Immature natural killer cell (primary cell): ENCODE data around the gene PHOX2A. TPM values are rescaled to one million over a fixed set of nuclear protein-coding genes. Genes with fewer than 3 reads are reported as not detected.

Experiments
- DNase-seq, 3 donors: peaks; one replicate each; pipeline ENCODE4 v3.0.0; 2022; ENCODE audit warnings: mixed read lengths in 1 of 3
- H3K27ac Mint-ChIP-seq, 6 donors: one replicate each; pipeline ENCODE4 v1.8.0; 2020; ENCODE audit warnings: mixed read lengths in 6 of 6, mild to moderate bottlenecking in 5 of 6, inconsistent platforms in 4 of 6, moderate library complexity in 3 of 6
- H3K27me3 Mint-ChIP-seq, 3 donors: one replicate each; pipeline ENCODE4 v1.8.0; 2020 to 2021; ENCODE audit warnings: low read depth in 3 of 3, mild to moderate bottlenecking in 3 of 3, mixed read lengths in 3 of 3, moderate library complexity in 3 of 3, inconsistent platforms in 1 of 3
- H3K36me3 Mint-ChIP-seq, 3 donors: one replicate each; pipeline ENCODE4 v1.8.0; 2020; ENCODE audit warnings: mixed read lengths in 3 of 3, inconsistent platforms in 2 of 3, mild to moderate bottlenecking in 2 of 3
- H3K4me1 Mint-ChIP-seq, 2 donors: one replicate each; pipeline ENCODE4 v1.8.0; 2020; ENCODE audit warnings: inconsistent platforms in 2 of 2, mild to moderate bottlenecking in 2 of 2, mixed read lengths in 2 of 2, moderate library complexity in 1 of 2
- H3K4me3 Mint-ChIP-seq, 5 donors: one replicate each; pipeline ENCODE4 v1.8.0; 2020; ENCODE audit warnings: mild to moderate bottlenecking in 5 of 5, mixed read lengths in 5 of 5, inconsistent platforms in 3 of 5, moderate library complexity in 3 of 5
- H3K9me3 Mint-ChIP-seq, 6 donors: one replicate each; pipeline ENCODE4 v1.8.0; 2020; ENCODE audit warnings: mild to moderate bottlenecking in 6 of 6, mixed read lengths in 6 of 6, inconsistent platforms in 4 of 6, moderate library complexity in 3 of 6
- polyA plus RNA-seq, 3 donors: library from polyadenylated mRNA; unstranded; fragments of 300-500 nt; fragmentation: Illumina TruSeq; gene quantifications; one replicate each; pipeline ENCODE4 v1.2.3, GENCODE V29; 2021

PHOX2A gene
- polyA plus RNA-seq, 3 donors from 2014 or later: not detected

GRCh38 chr11:72235351-72236057 is 8.5 kb downstream of the PHOX2A start:
- no peak for DNase-seq
- Mint-ChIP-seq H3K27ac (peak overlapping the region in 1 of 6 donors; percentile 16), H3K4me1 (peaks cover 13 to 14% of the 10 kb centered on the region in 2 donors), H3K27me3 (peaks cover 4% of the 10 kb centered on the region in 3 donors), H3K9me3 (peaks cover 0 to 2% (median 0%) of the 10 kb centered on the region in 6 donors), H3K4me3 (no peak overlapping the region), H3K36me3 (peaks cover 7 to 37% (median 10%) of the 10 kb centered on the region in 3 donors)

DNA sequence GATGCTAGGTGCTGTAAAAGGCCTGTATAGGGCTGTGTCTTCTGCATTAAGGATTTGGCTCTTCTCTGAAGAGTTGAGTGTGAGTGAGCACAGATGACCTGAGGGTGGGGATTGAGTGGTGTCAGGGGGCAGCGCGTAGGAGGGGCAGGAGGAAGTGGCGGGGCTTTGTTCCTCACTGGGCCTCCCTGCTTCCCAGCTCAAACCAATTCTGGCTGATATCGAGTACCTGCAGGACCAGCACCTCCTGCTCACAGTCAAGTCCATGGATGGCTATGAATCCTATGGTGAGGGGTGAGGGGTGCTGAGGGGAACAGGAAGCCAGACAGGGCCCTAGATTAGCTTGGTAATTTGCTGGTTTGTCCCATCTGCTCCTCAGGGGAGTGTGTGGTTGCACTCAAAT is 9.1 kb downstream of the PHOX2A start:
- Mint-ChIP-seq H3K27ac (no peak overlapping the region), H3K27me3 (peaks cover 0 to 4% (median 4%) of the 10 kb centered on the region in 3 donors), H3K4me3 (no peak overlapping the region), H3K36me3 (peaks cover 7 to 34% (median 10%) of the 10 kb centered on the region in 3 donors), H3K9me3 (no peaks in the 10 kb centered on the region), H3K4me1 (peaks cover 9 to 10% of the 10 kb centered on the region in 2 donors)
- DNase-seq: no peak

DNA sequence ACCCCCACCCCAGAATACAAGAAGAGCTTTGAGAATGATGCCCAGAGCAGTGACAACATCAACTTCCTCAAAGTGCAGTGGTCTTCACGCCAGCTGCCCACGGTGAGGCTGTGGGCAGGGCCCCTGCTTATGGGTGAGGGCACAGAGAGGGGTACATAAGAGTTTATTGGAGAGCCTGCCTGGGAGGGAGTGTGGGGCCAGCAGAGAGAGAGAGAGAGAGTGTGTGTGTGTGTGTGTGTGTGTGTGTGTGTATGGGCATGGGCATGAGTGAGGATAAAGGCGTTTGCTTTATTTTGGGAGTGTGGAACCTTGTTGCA is 9.5 kb downstream of the PHOX2A start:
- H3K4me3 Mint-ChIP-seq: no peak overlapping the region
- H3K27ac Mint-ChIP-seq: peak overlapping the region in 1 of 6 donors; percentile 46
- H3K9me3 Mint-ChIP-seq: no peaks in the 10 kb centered on the region
- peaks cover 8 to 9% of the 10 kb centered on the region in 2 donors for H3K4me1 Mint-ChIP-seq
- peaks cover 0 to 4% (median 3%) of the 10 kb centered on the region in 3 donors for H3K27me3 Mint-ChIP-seq
- H3K36me3 Mint-ChIP-seq: peaks cover 7 to 37% (median 10%) of the 10 kb centered on the region in 3 donors
- no peak for DNase-seq

- Mint-ChIP-seq H3K36me3 (peaks cover 11 to 42% (median 15%) of the 10 kb centered on the region in 3 donors), H3K27me3 (peaks cover 0 to 2% (median 0%) of the 10 kb centered on the region in 3 donors), H3K27ac (peak overlapping the region in 4 of 6 donors; percentile 45 to 74 (median 70)), H3K4me1 (peaks cover 2 to 5% of the 10 kb centered on the region in 2 donors), H3K4me3 (no peak overlapping the region), H3K9me3 (no peaks in the 10 kb centered on the region)
- no peak for DNase-seq
Measured at GRCh38 chr11:72233773-72234513, 10.0 kb downstream of the PHOX2A start.

DNA sequence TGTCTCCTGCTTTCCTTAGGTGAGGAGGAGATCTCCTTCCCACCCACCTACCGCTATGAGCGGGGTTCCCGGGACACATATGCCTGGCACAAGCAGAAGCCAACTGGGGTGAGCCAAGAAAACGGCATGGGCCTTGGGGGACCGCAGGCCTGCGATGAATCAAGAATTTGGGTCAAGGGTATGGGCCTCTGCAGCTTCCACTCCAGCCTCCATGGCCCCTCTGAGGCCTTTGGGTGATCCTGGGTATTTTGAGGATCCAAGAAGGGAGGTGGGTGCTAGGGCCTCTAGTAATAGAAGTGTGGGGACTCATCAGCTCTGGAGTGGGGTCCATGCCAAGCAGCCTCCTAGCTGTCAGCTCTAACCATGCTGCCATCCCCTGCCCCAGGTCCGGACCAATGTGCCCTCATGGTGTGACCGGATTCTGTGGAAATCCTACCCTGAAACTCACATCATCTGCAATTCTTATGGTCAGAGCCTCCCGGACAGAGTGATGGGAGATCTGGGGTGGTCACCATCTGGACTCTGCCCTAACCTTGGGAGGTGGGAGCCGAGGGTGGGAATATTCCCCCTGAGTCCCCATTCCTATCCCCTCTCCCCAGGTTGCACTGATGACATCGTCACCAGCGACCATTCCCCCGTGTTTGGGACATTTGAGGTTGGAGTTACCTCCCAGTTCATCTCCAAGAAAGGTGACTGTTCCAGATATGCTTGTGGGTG is 10.8 kb downstream of the PHOX2A start:
- no peaks in the 10 kb centered on the region for H3K9me3 Mint-ChIP-seq
- peak overlapping the region in 2 of 6 donors; percentile 45 to 74 for H3K27ac Mint-ChIP-seq
- no peak overlapping the region for H3K4me3 Mint-ChIP-seq
- DNase-seq: no peak
- peaks cover 11 to 43% (median 15%) of the 10 kb centered on the region in 3 donors for H3K36me3 Mint-ChIP-seq
- peaks cover 0 to 2% of the 10 kb centered on the region in 2 donors for H3K4me1 Mint-ChIP-seq
- peaks cover 0 to 2% (median 0%) of the 10 kb centered on the region in 3 donors for H3K27me3 Mint-ChIP-seq

DNA sequence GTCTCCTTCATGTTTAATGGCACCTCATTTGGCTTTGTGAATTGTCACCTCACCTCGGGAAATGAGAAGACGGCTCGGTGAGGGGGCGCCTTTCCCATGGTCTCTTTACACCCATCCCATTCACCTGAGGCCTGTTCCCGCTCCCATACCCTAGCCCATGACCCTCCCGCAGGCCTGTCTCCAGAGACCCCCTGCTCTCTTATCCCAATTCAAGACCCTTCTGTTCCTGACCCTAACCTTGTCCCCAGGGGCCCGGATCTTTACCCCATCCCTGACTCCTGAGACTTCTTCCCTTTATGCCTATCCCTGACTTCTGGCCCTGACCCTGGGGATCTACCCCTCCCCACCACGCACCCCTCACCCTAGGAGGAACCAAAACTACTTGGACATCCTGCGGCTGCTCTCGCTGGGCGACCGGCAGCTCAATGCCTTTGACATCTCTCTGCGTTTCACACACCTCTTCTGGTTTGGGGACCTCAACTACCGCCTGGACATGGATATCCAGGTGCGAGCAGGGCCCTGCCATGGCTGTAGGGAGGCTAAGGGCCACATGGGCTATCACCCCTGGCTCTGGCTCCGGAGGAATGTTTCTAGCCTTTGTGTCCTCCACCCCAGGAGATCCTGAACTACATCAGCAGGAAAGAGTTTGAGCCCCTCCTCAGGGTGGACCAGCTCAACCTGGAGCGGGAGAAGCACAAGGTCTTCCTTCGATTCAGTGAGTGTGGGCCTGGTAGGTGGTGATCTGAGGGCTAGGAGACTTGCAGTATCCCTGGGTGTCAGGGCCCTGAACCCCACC is 11.5 kb downstream of the PHOX2A start:
- H3K9me3 Mint-ChIP-seq: no peaks in the 10 kb centered on the region
- no peak overlapping the region for H3K4me3 Mint-ChIP-seq
- H3K36me3 Mint-ChIP-seq: peaks cover 11 to 43% (median 15%) of the 10 kb centered on the region in 3 donors

DNA sequence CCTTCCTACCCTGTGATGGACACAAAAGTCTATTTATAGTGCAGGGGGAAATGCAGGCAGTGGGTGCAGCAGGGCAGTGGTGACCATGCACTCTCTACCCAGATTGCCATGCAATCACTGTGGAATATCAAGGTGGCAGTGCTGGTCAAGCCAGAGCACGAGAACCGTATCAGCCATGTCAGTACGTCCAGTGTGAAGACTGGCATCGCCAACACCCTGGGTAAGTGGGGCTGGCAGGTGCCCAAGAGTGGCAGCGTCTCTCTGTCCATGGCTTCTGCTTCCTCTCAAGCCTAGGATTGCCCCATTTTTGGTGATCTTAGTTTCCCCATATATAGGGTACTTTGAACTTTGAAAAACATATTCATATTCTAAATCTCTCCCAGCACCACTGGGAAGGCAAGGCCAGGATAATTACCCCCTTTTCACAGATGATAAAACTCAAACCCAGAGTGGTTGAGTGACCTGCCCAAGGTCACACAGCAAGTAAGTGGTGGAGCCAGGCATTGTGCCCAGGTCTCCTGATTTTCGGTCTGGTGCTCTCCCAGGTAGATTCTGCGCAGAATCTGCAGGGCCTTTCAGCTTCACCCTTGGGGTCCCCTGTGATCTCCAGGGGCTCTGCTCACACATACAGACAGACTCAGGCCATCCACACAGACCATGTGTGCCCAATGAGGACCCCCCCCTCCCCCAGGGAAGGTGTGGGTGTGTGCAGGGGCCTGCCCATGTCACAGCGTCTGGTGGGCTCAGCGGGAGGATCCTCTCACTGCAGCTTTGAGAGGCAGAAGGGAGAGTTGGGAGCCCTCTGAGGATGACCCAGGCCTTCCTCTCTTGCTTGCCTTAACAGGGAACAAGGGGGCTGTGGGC is 12.3 kb downstream of the PHOX2A start:
- no peak overlapping the region for H3K4me3 Mint-ChIP-seq
- no peaks in the 10 kb centered on the region for H3K9me3 Mint-ChIP-seq
- DNase-seq: no peak
- no peak overlapping the region for H3K27ac Mint-ChIP-seq
- peaks cover 5 to 9% of the 10 kb centered on the region in 2 donors for H3K4me1 Mint-ChIP-seq
- H3K36me3 Mint-ChIP-seq: peaks cover 11 to 40% (median 15%) of the 10 kb centered on the region in 3 donors
- peaks cover 0 to 2% (median 2%) of the 10 kb centered on the region in 3 donors for H3K27me3 Mint-ChIP-seq

More for the DNA sequence above, 11.5 kb downstream of the PHOX2A start:
- DNase-seq: no peak
- Mint-ChIP-seq H3K27me3 (peaks cover 0 to 2% (median 2%) of the 10 kb centered on the region in 3 donors), H3K27ac (no peak overlapping the region), H3K4me1 (peaks cover 0 to 4% of the 10 kb centered on the region in 2 donors)

DNA sequence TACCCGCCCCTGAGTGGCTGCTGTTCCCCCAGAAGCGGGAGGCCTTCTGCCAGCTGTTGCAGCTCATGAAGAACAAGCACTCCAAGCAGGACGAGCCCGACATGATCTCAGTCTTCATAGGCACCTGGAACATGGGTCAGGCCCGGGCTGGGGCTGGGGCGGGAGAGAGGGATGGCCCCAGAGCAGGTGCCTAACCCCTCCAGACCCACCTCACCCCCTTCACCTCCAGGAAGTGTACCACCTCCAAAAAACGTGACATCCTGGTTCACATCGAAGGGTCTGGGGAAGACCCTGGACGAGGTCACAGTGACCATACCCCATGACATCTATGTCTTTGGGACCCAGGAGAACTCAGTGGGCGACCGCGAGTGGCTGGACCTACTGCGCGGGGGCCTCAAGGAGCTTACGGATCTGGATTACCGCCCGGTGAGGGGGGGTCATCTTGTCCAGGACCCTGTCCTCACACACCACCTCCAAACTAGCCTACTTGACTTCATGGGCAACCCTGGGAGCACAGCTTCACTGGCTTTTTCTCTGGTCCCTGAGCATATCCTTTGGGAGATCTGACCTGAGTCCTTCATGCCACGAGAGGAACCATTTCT is 13.1 kb downstream of the PHOX2A start:
- no peak for DNase-seq
- H3K27ac Mint-ChIP-seq: peak overlapping the region in 1 of 6 donors; percentile 28
- peaks cover 0 to 2% (median 2%) of the 10 kb centered on the region in 3 donors for H3K27me3 Mint-ChIP-seq
- H3K4me3 Mint-ChIP-seq: no peak overlapping the region
- H3K4me1 Mint-ChIP-seq: peaks cover 13 to 17% of the 10 kb centered on the region in 2 donors
- H3K36me3 Mint-ChIP-seq: peaks cover 11 to 35% (median 13%) of the 10 kb centered on the region in 3 donors
- no peaks in the 10 kb centered on the region for H3K9me3 Mint-ChIP-seq

DNA sequence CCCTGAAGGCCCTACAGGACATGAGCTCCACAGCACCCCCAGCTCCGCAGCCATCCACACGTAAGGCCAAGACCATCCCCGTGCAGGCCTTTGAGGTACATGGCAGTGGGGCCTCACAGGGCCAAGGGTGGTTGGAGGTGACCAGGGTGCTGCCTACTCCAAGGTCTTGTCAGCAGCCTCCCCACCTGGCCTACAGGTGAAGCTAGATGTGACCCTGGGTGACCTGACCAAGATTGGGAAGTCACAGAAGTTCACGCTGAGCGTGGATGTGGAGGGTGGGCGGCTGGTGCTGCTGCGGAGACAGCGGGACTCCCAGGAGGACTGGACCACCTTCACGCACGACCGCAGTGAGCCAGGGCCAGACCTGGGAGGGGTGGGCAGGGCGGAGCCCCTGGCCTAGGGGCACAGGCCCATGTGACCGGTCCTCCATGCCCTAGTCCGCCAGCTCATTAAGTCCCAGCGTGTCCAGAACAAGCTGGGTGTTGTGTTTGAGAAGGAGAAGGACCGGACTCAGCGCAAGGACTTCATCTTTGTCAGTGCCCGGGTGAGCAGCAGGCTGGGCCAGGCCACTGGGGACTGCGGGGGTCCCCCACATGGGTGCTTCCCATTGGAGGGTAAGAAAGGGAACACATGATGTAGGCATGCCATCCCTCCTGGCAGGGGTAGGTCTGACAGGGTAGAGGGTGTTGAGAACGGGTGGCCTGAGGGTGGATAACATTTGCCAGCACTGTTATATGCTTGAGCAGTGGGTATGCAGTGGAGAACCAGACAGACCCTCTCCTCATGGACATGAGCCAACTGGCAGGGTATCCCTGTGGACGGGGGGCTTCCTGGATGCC is 13.8 kb downstream of the PHOX2A start:
- Mint-ChIP-seq H3K4me1 (peaks cover 20 to 24% of the 10 kb centered on the region in 2 donors), H3K36me3 (peaks cover 11 to 35% (median 13%) of the 10 kb centered on the region in 3 donors), H3K4me3 (no peak overlapping the region), H3K27me3 (peaks cover 0 to 5% (median 4%) of the 10 kb centered on the region in 3 donors), H3K27ac (peak overlapping the region in 1 of 6 donors; percentile 28), H3K9me3 (no peaks in the 10 kb centered on the region)
- DNase-seq: no peak

DNA sequence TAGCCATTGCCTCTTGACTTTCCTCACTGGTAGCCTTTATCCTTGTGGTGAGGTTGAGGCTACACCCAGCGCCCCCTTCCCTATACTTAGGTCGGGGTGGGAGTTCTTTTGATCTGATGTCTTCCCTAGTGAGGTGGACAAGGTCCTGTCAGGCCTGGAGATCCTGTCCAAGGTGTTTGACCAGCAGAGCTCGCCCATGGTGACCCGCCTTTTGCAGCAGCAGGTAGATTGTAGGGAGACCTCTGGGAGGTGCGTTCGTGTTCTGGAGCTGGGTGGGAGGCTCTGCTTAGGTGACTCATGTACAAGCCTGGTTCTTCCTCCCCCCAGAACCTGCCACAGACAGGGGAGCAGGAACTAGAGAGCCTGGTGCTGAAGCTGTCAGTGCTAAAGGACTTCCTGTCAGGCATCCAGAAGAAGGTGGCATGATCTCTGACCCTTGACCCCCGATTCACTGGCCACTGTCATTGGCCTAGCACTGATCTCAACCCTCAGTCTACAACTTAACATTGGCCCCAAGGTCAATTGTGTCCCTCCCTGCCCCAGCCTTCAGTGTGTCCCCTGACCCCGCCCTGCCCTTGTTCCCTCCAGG is 14.5 kb downstream of the PHOX2A start:
- Mint-ChIP-seq H3K36me3 (peaks cover 11 to 31% (median 13%) of the 10 kb centered on the region in 3 donors), H3K27ac (no peak overlapping the region), H3K4me3 (no peak overlapping the region), H3K9me3 (no peaks in the 10 kb centered on the region), H3K27me3 (peaks cover 0 to 5% (median 4%) of the 10 kb centered on the region in 3 donors), H3K4me1 (peaks cover 22 to 24% of the 10 kb centered on the region in 2 donors)
- no peak for DNase-seq

GRCh38 chr11:72228844-72229231 is 15.1 kb downstream of the PHOX2A start:
- Mint-ChIP-seq H3K4me3 (no peak overlapping the region), H3K27ac (no peak overlapping the region), H3K27me3 (peaks cover 4 to 10% (median 5%) of the 10 kb centered on the region in 3 donors), H3K36me3 (peaks cover 11 to 26% (median 13%) of the 10 kb centered on the region in 3 donors), H3K4me1 (peaks cover 22 to 29% of the 10 kb centered on the region in 2 donors), H3K9me3 (no peaks in the 10 kb centered on the region)
- DNase-seq: no peak
